Fibroblast of pulmonary artery (primary cell): ENCODE data around the gene TMEM187.
A peak's percentile ranks its signal among the peaks of the same experiment; 100 is the strongest.

Experiments
- DNase-seq: peaks from one replicate; pipeline ENCODE4 v3.0.0-alpha.2; 2010; ENCODE audit warnings: low read depth
- H3K4me3 ChIP-seq: replicated peaks from 2 replicates; pipeline ENCODE4 v1.5.1; 2011; ENCODE audit warnings: low read depth, mild to moderate bottlenecking, control low read depth, low read length, moderate library complexity
- TF ChIP-seq, protein P1 (sequence below): IDR thresholded peaks from 2 replicates; pipeline ENCODE4 v1.5.1; 2011; ENCODE audit warnings: mild to moderate bottlenecking, control low read depth, low read length, inconsistent platforms; ENCODE audit errors: missing control alignments

The TMEM187 gene

DNA sequence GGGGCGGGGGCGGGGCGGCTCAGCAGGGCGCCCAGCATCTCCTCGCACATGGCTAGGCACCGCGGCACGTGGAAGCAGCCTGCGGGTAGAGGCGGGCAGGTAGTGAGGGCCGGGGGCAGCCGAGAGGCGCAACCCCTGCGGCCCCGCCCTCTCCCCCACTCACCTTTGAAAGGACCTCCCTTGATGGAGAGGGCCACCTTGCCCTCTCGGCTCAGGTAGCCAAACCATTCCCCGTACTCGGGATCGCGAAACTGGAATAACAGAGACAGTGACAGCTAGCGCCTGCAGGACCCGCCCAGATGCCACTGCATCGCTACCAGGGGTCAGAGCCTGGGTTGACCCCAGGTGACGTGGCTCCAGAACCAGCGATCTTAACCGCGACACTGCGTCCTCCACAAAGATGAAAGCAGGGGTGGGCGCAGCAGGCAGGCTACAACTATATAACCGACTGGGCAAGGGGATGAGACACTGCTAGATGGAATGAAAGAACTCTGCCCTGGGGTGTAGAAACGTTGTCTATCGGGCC lies 37.2 kb upstream of the TMEM187 start:
- DNase-seq, result no peak
- H3K4me3 ChIP-seq, result peak overlapping the region; percentile 43

DNA sequence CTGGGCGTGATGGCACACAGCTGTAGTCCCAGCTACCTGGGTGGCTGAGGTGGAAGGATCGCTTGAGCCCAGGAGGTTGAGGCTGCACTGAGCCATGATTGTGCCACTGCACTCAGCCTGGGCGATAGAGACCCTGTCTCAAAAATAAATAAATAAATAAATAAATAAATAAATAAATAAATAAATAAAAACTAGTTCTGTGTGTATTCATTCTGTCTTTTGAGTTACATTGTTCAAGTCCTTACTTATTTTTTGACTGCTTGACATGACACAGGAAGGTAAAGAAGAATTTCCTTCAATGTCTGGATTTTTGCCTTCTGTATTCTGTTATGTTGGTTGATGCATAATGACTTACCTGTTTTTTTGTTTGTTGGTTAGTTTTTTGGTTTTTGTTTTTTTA lies 35.5 kb upstream of the TMEM187 start:
- TF ChIP-seq, protein P1, sequence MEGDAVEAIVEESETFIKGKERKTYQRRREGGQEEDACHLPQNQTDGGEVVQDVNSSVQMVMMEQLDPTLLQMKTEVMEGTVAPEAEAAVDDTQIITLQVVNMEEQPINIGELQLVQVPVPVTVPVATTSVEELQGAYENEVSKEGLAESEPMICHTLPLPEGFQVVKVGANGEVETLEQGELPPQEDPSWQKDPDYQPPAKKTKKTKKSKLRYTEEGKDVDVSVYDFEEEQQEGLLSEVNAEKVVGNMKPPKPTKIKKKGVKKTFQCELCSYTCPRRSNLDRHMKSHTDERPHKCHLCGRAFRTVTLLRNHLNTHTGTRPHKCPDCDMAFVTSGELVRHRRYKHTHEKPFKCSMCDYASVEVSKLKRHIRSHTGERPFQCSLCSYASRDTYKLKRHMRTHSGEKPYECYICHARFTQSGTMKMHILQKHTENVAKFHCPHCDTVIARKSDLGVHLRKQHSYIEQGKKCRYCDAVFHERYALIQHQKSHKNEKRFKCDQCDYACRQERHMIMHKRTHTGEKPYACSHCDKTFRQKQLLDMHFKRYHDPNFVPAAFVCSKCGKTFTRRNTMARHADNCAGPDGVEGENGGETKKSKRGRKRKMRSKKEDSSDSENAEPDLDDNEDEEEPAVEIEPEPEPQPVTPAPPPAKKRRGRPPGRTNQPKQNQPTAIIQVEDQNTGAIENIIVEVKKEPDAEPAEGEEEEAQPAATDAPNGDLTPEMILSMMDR, result no peak
- no peak overlapping the region for H3K4me3 ChIP-seq
- DNase-seq, result no peak

More for the DNA sequence above, 37.2 kb upstream of the TMEM187 start:
- TF ChIP-seq, protein P1, result no peak

DNA sequence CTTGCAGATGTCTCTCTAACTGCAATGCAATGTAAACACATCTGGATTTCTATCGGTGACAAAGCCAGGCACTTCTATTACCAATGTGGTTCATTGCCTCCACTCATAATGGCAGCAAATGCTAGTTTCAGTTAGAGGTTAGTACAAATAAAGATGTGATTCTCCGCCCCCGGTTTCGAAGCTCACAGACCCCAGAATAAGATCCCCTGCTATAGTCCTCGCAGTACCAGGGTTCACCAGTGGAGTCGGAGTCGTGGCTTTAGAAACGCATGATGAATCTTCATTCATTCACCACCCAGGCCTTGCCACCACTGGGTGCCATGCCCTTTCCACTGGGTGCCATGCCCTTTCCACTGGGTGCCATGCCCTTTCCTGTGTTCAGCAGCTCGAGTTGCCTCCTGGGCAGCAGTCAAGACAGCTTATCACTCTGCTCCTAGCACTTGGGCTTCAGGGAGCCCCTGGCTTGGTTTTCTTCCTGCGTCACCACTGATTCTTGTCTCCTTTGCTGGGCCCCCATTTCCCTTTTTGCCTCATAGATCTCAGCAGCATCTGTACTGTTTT lies 34.2 kb upstream of the TMEM187 start:
- no peak for DNase-seq
- TF ChIP-seq, protein P1, result peak; percentile 1
- no peak overlapping the region for H3K4me3 ChIP-seq

DNA sequence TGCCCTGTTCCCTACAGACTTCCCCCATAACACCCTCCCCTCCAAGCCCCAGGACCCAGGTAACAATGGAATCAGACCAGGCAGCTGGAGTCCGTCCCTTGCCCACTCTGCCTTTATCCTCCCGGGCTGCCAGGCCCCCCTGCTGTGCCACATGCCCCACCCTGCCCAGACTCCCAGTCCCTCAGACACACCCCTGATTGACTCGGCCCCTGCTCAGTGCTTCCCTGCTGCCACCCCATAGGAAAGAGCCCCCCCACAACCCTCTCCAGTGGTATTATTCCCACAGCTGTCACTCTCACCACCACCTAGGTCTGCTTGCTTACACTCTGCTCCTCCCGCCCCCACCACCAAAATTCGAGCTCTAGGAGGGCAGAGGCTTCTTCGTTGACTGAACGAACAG lies 33.0 kb upstream of the TMEM187 start:
- no peak overlapping the region for H3K4me3 ChIP-seq
- TF ChIP-seq, protein P1, result no peak
- DNase-seq, result no peak

DNA sequence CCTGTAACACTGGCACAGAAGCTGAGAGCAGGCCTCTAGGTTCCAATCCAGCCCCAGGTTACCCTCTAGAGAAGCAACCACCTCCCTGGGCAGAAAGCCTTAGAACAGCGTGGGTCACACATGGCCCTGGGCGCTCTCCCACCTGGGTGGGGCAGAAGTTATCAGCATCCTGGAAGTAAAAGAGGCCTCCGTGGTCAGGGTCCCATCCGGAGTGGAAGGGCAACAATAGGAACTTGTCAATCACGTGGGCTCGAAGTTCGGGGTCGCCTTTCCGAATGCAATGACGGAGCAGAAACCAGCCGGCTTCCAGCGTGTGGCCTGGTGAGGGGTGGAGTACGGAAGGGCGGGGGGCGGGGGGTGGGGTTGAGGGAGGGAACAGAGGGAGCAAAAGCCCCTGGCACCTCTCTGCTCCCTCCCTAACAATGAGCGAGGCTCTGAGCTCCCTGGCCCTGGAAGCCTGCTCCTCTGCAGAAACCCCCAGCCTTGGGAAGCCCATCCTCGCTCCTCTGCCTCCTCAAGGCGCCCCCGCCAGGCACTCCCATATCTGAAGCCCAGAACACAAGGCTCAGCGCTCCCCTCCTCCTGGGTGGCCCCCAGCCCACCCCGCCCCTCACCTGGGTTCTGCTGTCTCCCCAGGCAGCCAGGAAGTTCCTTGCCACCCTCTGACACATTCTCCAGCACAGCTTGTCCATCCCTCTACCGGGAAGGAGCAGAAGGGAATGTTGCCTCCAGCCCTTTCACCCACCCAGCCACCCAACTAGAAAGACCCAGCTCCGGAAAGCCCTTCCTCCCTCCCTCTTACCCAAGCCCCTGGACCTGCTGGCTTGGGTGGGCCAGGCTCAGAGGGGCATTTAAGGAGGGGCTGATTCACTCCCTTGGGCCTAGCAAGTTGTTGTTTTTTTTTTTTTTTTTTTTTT lies 31.0 kb upstream of the TMEM187 start:
- TF ChIP-seq, protein P1, result no peak
- H3K4me3 ChIP-seq, result no peak overlapping the region
- DNase-seq, result no peak

DNA sequence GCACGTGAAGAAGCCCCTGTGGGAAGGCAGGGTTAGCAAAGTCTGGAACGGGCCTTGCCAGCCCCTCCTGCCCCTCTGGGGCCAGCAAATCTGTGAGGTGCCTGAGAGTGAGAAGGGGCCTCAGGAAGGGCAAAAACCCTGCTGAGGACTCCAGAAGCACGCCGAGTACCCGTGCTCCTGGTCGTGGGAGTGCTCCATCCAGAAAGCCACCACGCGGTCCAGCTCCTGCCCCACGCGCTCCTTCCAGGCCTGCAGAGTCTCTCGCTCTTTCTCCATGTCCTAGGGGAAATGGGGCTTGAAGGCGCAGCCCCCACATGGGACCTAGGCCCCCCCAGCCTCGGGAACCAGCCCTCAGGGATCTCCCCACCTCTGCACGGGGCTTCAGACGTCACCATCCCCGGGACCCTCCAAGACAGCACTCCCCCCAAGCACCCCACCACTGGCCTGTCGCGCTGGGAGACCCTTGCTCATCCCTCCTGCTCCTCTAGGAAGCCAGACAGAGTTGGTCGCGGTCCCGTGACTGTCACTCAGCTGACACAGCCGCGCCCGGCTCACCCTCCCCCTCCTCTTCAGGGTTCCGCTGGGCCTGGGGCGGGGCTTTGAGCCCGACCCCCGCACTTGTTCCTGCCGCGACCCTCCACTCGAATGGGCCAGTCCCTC lies 28.3 kb upstream of the TMEM187 start, which contains the start of gene RENBP:
RENBP (minus strand) TSS at position 504 of the 660 bp plus-strand sequence; CDS start at position 471, 33 bp downstream.
- TF ChIP-seq, protein P1, result no peak
- H3K4me3 ChIP-seq, result peak within 1 kb of the TSS; percentile 7
- DNase-seq, result no peak
